Smooth muscle cell (in vitro differentiated cells): ENCODE measurements around the gene ARMC2. TPM values are rescaled to one million over a fixed set of nuclear protein-coding genes. Genes with fewer than 3 reads are reported as not detected.

Source experiments
- DNase-seq: peaks from one replicate; lab custom pipeline; 2025; ENCODE audit not compliant: unreplicated experiment; lab: John Stamatoyannopoulos, UW
- H2AFZ ChIP-seq: fragments of 200-600 bp; sonication (generic); 2 replicates; pipeline ENCODE4 v1.6.0; 2016; ENCODE audit warnings: antibody characterized with exemption, low read depth, mild to moderate bottlenecking
- H3F3A ChIP-seq: fragments of 200-600 bp; sonication (generic); 2 replicates; pipeline ENCODE4 v1.6.0; 2017; ENCODE audit warnings: antibody characterized with exemption, low read depth
- H3K27ac ChIP-seq: fragments of 200-600 bp; sonication (generic); 2 replicates; pipeline ENCODE4 v1.5.1; 2016; ENCODE audit warnings: low read depth, mild to moderate bottlenecking
- H3K27me3 ChIP-seq: fragments of 200-600 bp; sonication (generic); 2 replicates; pipeline ENCODE4 v1.6.1; 2016; ENCODE audit warnings: low read depth, mild to moderate bottlenecking
- H3K36me3 ChIP-seq: fragments of 200-600 bp; sonication (generic); 2 replicates; pipeline ENCODE4 v1.5.1; 2016; ENCODE audit warnings: low read depth
- H3K4me1 ChIP-seq: fragments of 200-600 bp; sonication (generic); 2 replicates; pipeline ENCODE4 v1.5.1; 2016; ENCODE audit warnings: low read depth
- H3K4me2 ChIP-seq: fragments of 200-600 bp; sonication (generic); 2 replicates; pipeline ENCODE4 v1.6.0; 2016; ENCODE audit warnings: mild to moderate bottlenecking
- H3K4me3 ChIP-seq: fragments of 200-600 bp; sonication (generic); 2 replicates; pipeline ENCODE4 v1.5.1; 2016; ENCODE audit warnings: mild to moderate bottlenecking
- H3K79me2 ChIP-seq: fragments of 200-600 bp; sonication (generic); 2 replicates; pipeline ENCODE4 v1.6.0; 2016; ENCODE audit warnings: low read depth, mild to moderate bottlenecking
- H3K9ac ChIP-seq: fragments of 200-600 bp; sonication (generic); 2 replicates; pipeline ENCODE4 v1.6.0; 2016; ENCODE audit warnings: low read depth
- H3K9me3 ChIP-seq: fragments of 200-600 bp; sonication (generic); replicated peaks from 2 replicates; pipeline ENCODE4 v1.5.1; 2016; ENCODE audit warnings: low read depth
- H4K20me1 ChIP-seq: fragments of 200-600 bp; sonication (generic); 2 replicates; pipeline ENCODE4 v1.6.0; 2016; ENCODE audit warnings: low read depth
- WGBS: methylation state at CpG from one replicate; pipeline ENCODE4 v1.1.7; 2016; ENCODE audit warnings: low lambda C conversion rate; 5-methylcytosine and 5-hydroxymethylcytosine counted together
- polyA plus RNA-seq: library from polyadenylated mRNA; unstranded; fragments of >200 nt; fragmentation: Nextera tagmentation; extraction: Ambion mirVana; gene quantifications from 2 replicates; pipeline ENCODE4 v1.2.1, GENCODE V29; 2016
- total RNA-seq: library from RNA; depleted of rRNA; stranded (reverse); fragments of >200 nt; gene quantifications from 2 replicates; pipeline ENCODE4 v1.2.3, GENCODE V29; 2014
- TF ChIP-seq, protein P1 (sequence below): fragments of 200-600 bp; sonication (generic); IDR thresholded peaks from 2 replicates; pipeline ENCODE4 v1.5.1; 2017; ENCODE audit warnings: borderline replicate concordance, mild to moderate bottlenecking, antibody characterized with exemption; ENCODE audit not compliant: insufficient read depth, poor library complexity, severe bottlenecking

The ARMC2 gene
- total and polyA plus RNA-seq, 2 experiments from 2014 or later = 2.0 to 2.6 TPM

DNA sequence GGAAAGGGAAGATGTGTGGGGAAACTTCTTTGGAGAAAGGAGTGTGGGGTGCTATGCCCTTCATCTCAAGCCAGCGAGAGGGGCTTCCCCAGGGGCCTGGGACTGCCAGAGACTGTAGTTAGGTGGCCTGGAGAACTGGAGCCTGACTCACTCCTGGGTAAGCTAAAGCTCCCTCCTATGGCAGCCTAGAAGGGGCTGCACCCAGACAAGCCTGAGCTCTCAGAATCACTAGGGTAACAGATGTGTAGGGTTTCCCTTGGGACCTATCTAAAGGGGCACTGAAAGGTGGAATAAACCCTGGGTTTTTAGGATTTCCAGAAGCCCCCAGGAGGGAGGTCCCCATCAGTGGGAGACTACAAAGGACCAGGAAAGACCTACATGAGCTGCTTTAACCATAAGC is 1.6 kb upstream of the ARMC2 start:
- no peak for DNase-seq
- Histone ChIP-seq H3K9ac (no peak overlapping the region), H3K4me3 (no peak overlapping the region), H3K4me2 (no peak overlapping the region), H3K27ac (no peak overlapping the region), H3K4me1 (peaks cover 11% of the 10 kb centered on the region), H2AFZ (no peak overlapping the region), H3K36me3 (no peaks in the 10 kb centered on the region), H3K79me2 (peaks cover 12% of the 10 kb centered on the region), H4K20me1 (no peaks in the 10 kb centered on the region), H3K27me3 (no peaks in the 10 kb centered on the region), H3K9me3 (no peaks in the 10 kb centered on the region), H3F3A (no peaks in the 10 kb centered on the region)
- TF ChIP-seq, protein P1, sequence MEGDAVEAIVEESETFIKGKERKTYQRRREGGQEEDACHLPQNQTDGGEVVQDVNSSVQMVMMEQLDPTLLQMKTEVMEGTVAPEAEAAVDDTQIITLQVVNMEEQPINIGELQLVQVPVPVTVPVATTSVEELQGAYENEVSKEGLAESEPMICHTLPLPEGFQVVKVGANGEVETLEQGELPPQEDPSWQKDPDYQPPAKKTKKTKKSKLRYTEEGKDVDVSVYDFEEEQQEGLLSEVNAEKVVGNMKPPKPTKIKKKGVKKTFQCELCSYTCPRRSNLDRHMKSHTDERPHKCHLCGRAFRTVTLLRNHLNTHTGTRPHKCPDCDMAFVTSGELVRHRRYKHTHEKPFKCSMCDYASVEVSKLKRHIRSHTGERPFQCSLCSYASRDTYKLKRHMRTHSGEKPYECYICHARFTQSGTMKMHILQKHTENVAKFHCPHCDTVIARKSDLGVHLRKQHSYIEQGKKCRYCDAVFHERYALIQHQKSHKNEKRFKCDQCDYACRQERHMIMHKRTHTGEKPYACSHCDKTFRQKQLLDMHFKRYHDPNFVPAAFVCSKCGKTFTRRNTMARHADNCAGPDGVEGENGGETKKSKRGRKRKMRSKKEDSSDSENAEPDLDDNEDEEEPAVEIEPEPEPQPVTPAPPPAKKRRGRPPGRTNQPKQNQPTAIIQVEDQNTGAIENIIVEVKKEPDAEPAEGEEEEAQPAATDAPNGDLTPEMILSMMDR = no peak
- 90% methylated on average over 1 of the region's 1 CpG for WGBS

DNA sequence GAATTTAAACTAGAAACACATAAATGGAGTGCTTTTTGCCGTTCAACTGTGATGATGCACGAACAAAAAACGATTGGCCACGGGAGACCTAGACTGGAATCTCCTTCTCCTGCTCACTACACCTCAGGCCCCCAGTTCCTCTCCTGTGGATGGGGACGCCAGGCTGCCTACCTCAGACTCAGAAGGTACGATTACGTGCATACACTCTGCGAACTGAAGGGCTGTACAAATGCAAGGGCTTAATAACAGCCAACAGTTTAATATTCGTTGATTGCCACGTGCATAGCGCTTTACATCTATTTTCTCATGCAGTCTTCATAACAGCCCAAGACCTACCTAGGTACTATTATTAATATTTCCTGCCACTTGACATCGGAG is 495 bp upstream of the ARMC2 start:
- WGBS = 47% methylated on average over 12 of the region's 12 CpGs
- H3K27ac ChIP-seq = no peak overlapping the region
- H3K4me2 ChIP-seq = peak overlapping the region; percentile 91
- H2AFZ ChIP-seq = peak overlapping the region; percentile 91
- H3K4me3 ChIP-seq = peak overlapping the region; percentile 83
- H4K20me1 ChIP-seq = no peaks in the 10 kb centered on the region
- no peaks in the 10 kb centered on the region for H3K9me3 ChIP-seq
- peak overlapping the region; percentile 85 for H3K9ac ChIP-seq
- TF ChIP-seq, protein P1 = no peak
- H3K4me1 ChIP-seq = peaks cover 11% of the 10 kb centered on the region
- H3K27me3 ChIP-seq = no peaks in the 10 kb centered on the region
- H3F3A ChIP-seq = no peaks in the 10 kb centered on the region
- peaks cover 12% of the 10 kb centered on the region for H3K79me2 ChIP-seq
- no peaks in the 10 kb centered on the region for H3K36me3 ChIP-seq
- DNase-seq = no peak

DNA sequence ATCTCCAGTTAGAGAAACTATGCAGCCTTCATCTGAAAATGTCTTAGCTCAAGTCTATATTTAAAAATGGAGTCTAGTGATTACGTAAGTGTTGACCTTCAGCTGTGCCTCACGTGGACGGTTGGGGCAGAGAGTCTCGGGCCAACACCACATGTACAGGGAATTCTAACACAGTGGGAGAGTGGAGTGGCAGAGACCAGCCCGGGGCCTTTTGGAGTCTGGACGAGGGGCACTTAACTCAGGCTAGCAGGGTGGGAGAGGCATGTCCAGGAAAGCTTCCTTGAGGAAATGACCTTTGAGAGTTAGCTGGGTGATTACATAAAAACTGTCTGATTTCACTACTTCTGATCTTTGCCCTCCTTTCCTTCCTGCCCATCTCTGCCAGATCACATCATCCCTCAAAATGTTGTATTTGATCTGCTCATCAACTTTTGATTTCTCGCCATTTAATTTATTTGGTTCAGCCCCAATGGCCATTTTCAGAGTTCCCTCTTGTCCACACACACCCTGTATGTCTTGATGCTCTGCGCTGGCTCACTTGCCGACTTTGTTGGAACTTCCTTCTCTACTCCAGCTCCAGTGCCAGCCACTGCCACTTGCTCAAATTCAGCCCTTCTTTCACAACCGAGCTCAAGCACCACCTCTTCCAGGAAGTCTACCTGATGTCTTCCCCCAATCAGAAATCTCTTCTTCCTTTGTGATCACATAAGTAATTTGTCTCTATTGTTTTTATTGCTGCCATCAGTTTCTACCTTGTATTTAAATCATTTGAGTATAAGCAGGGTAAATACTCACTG is 2.6 kb downstream of the ARMC2 start:
- Histone ChIP-seq H3F3A (no peaks in the 10 kb centered on the region), H3K4me2 (no peak overlapping the region), H4K20me1 (no peaks in the 10 kb centered on the region), H2AFZ (no peak overlapping the region), H3K36me3 (no peaks in the 10 kb centered on the region), H3K27me3 (no peaks in the 10 kb centered on the region), H3K4me3 (no peak overlapping the region), H3K9me3 (no peaks in the 10 kb centered on the region), H3K9ac (no peak overlapping the region), H3K79me2 (peaks cover 12% of the 10 kb centered on the region), H3K27ac (no peak overlapping the region), H3K4me1 (peaks cover 11% of the 10 kb centered on the region)
- DNase-seq = no peak
- TF ChIP-seq, protein P1 = no peak
- 87% methylated on average over 10 of the region's 10 CpGs for WGBS

DNA sequence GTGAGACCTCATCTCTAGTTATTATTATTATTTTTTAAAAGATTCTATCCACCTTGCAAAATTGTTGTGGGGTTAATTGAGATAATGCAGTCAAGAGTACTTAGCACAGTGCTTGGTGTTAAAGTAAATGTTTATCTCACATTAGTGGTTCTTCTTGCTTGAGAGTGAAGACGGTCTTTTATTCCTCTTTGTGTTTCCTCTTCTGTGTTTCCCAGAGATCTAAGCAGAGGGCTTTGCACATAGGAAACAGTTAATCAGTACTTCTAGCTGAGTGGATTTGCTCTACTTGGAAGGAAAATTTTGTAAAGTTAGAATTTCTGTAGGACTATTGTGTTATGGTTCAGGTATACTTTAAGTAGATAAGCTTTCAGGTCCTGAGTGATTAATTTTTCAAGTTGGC is 3.5 kb downstream of the ARMC2 start:
- Histone ChIP-seq H4K20me1 (no peaks in the 10 kb centered on the region), H3K4me2 (no peak overlapping the region), H3F3A (no peaks in the 10 kb centered on the region), H3K4me1 (peaks cover 11% of the 10 kb centered on the region), H3K36me3 (peaks cover 7% of the 10 kb centered on the region), H3K27me3 (no peaks in the 10 kb centered on the region), H3K9ac (no peak overlapping the region), H3K9me3 (peaks cover 5% of the 10 kb centered on the region), H2AFZ (no peak overlapping the region), H3K4me3 (no peak overlapping the region), H3K27ac (no peak overlapping the region), H3K79me2 (peaks cover 12% of the 10 kb centered on the region)
- 86% methylated on average over 1 of the region's 1 CpG for WGBS
- DNase-seq = no peak
- TF ChIP-seq, protein P1 = no peak
